ENCODE results near the gene RGS10. TPM values are rescaled to one million over a fixed set of nuclear protein-coding genes. Genes with fewer than 3 reads are reported as not detected.
"Not testable (repeated sequence)": the region's sequence is repeated elsewhere in the genome, so short reads cannot be mapped to it uniquely, and the experiment has no call there.

RGS10 gene
- total RNA-seq, 1 donor from 2014 or later = 4.8 TPM

DNA sequence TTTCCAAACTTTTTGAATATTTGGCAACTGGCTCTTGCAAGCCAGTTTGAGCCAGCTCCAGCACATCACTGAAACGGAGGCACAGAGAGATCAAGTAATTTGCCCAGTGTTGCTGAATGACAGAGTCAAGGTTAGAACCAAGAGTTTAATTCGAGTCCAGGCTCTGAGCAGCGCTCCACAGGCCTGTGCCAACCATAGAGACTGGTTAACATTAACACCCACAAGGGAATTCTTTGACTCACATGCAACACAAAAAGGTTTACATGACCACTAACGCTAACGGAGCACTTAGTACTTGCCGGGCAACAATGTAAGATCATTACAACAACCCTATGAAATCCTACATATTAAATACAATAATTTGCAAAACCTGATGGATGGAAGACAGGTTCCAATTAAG lies 1.5 kb downstream of the RGS10 start:
- ATAC-seq (ENCODE audit: poor library complexity) (no peak), DNase-seq (no peak)
- intact Hi-C loops (cut with DNase I) = no loop called here

DNA sequence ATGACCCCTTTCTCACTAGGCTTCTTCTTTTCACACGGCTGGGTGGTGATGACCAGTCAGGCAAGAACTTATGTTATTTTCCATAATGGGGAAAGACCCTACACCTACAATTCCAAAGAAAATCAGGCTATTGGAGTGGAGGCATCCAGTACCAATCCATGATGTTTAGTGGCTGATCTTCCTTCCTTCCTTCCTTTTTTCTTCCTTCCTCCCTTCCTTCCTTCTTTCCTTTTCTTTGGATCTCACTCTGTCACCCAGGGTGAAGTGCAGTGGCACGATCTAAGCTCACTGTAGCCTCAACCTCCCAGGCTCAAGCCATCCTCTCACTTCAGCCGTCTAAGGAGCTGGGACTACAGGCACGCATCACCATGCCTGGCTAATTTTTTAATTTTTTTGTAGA lies 2.5 kb downstream of the RGS10 start:
- DNase-seq (no peak), ATAC-seq (ENCODE audit: poor library complexity) (no peak)
- intact Hi-C loops (cut with DNase I) = no loop called here

DNA sequence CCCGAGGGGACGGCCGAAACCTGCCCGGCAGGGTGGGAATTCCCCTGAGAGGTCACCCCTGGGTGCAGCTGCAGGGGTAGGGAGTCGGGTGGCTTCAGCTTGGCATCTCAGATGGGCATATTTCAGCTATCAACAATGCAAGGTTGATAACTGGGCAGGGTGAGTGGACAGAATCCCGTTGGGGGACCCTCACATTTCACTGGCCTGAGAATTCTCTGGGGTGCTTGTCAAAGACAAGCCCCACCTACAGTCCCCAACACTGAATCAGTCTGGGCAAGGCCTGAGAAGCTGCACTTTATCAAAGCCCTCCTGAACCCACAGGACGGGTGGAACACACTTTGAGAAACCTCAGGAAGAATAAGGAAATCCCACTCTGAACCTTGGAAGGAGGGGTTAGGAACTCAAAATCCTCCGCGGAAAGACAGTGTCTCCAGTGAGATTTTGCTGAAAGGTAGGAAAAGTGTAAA lies 3.1 kb downstream of the RGS10 start:
- DNase-seq = no peak
- intact Hi-C loops (cut with DNase I) = no loop called here

DNA sequence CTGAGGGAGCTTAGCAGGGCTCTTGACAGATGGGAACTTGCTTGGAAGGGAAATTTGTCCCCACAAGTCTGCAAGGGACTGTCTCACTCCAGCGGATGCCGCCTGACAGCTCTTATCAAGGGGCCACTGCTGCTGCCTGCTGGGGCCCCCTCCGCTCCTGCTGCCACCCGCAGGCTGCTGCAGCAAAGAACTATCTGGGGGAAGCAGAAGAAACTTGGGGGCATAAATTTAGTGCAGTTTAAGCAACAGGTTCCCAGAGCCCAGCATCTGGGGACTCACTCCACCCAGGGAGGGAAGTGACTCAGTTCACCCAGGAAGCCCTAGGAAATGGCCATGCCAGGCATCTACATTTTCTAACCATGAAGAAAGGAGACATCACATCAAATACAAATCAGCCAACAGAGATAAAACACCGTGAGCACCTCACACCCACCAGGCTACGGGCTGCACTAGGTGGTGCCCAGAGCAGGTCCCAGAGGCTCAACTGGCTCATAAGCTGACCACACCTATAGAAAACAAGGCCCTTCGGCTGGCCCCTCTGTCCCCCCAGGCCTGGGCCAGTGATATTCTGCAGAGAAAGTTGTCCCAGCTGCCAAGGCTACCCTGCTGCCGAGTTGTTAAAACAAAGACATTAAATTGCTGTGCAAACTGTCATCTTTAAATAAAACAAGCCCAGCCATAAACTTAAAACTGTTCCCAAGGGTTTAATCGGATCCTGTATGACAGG lies 3.7 kb downstream of the RGS10 start:
- DNase-seq (no peak), ATAC-seq (ENCODE audit: poor library complexity) (no peak)
- intact Hi-C loops (cut with DNase I) = no loop called here

More for the DNA sequence above, 3.1 kb downstream of the RGS10 start:
- ATAC-seq (ENCODE audit: poor library complexity) = no peak

DNA sequence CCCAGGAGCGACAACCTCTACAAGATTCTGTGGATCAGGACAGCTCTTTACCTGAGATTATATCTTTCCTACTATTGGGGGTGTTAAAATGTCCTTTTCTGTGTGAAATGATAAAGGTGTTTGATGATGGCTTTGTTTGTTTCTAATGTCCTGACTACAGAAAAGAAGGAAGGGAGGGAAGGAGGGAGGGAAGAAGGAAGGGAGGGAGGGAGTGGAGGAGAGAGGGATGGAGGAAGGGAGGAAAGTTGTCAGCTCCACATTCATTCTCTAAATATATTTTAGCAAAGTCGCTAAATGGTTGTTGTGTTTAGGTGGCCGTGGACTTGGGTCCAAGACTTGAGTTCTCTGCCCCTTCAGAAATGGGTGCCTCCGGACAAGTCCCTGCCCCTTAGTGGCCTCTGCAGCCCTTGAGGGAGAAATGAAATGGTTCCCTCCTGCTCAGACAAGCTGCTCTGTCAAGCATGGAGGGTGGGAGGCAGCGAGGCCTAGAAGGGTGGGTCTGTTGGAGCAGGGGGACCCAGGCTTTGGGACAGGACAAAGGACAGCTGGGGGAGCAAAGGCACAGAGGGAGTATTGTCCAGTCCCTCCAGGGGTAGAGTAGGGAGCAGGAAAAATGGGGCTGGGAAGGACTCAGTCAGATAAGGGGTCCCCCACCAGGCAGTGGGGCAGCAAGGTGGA lies 4.4 kb downstream of the RGS10 start:
- ATAC-seq (ENCODE audit: poor library complexity) = no peak
- intact Hi-C loops (cut with DNase I) = no loop called here

DNA sequence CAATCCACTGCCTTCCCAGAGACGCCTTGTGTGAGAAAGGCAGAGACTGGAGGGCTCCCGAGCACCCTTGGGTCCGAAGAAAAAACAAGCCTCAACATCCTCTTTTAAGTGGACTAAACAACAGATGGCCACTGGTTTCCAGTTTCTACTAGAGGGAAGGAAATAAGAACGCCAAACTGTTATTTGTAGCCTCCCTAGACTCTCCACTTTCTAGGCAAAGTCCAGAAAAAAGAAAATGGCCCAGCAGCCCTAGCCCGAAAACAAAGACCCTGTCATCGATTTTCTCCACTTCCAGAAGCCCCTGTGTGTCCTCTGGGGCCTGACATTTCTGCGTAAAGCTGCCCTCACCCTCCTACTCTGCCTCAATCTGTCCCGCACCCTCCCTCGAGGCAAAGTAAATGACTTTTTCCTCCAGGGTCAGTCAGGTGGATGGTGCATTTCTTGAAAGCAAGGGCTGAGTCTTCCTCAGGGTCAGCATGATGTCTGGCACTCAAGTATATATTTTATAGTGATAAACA lies 6.0 kb downstream of the RGS10 start:
- intact Hi-C loops (cut with DNase I) = no loop called here
- DNase-seq (no peak), ATAC-seq (ENCODE audit: poor library complexity) (peak; percentile 19)

More for the DNA sequence above, 4.4 kb downstream of the RGS10 start:
- DNase-seq = no peak

DNA sequence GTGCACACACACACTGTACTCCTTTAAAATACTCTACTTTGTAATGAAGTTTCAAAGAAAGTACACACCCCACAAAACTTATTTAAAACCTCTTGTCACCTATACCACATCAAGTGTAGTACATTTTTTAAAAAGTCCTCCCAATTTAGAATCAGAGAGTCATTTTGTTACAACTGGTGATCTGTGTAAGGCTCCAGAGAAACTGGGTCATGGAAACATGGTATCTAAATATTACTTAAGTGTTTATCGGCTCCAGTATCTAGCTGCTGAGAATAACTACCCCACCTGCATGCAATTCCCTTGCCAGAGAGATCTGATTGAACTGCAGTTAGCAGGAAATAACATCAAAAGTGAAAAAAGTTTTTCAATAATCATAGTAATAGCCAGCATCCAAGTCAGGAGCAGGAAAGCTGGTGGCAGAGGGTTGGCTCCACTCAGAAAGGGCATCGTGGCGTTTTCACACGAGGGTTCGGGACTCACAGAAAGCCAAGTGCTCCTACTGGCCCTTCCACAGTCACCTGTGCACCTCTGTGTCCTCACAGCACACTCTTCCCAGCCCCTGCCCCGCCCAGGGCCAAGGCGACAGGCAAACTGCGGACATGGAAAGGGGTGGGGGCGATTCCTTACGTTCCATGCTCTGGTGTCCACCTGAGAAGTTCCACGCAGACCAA lies 6.5 kb downstream of the RGS10 start:
- DNase-seq (no peak), ATAC-seq (ENCODE audit: poor library complexity) (no peak)
- intact Hi-C loops (cut with DNase I) = no loop called here

DNA sequence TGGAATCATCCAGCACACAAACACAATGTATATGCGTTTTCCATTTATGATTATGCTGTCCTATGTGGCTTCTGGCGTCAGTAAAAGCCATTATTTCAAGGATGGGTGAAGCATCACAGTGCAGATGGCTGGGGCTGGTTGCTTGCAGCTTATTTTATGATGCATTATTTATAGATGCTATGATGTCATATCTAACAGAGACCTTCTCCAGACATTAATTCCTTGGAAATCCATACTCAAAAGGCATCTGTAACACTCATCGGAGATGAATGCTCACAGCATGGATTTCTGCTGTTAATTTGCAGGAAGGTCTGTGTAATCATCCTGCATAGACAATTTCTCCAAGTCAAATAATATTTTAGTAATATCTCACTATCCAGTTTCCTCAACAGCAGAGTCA lies 7.2 kb downstream of the RGS10 start:
- ATAC-seq (ENCODE audit: poor library complexity) (no peak), DNase-seq (no peak)
- intact Hi-C loops (cut with DNase I) = no loop called here

DNA sequence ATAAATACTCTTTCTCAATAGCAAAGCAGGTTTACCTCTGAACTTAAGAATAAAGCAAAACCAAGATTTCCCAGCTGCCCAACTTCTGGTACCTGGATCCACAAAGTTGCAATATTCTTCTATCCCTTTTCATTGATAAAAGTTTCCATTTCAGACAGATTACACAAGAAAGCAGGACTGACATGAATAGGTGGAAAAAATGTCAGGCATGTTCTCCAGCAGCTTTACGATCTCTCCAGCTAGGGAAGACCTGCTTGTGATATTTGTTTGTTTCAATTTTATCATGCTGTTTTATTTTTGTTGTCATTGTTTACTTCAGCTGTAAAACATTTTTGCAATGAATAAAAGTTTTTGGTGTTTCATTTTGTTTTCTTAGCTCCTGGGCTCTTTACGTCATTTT lies 9.0 kb downstream of the RGS10 start:
- intact Hi-C loops (cut with DNase I) = no loop called here
- DNase-seq (no peak), ATAC-seq (ENCODE audit: poor library complexity) (no peak)

DNA sequence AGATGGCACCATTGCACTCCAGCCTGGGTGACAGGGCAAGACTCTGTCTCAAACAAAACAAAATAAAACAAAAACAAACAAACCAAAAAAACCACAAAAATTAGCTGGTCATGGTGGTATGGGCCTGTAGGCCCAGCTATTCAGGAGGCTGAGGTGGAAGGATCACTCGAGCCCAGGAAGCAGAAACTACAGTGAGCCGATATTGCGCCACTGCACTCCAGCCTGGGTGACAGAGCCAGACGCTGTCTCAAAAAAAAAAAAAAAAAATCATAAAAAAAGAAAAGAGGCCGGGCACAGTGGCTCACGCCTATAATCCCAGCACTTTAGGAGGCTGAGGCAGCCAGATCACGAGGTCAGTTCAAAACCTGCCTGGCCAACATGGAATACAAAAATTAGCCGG lies 9.7 kb downstream of the RGS10 start:
- DNase-seq; intact Hi-C loops (cut with DNase I): not testable (repeated sequence)
- peak; percentile 54 for ATAC-seq (ENCODE audit: poor library complexity)

DNA sequence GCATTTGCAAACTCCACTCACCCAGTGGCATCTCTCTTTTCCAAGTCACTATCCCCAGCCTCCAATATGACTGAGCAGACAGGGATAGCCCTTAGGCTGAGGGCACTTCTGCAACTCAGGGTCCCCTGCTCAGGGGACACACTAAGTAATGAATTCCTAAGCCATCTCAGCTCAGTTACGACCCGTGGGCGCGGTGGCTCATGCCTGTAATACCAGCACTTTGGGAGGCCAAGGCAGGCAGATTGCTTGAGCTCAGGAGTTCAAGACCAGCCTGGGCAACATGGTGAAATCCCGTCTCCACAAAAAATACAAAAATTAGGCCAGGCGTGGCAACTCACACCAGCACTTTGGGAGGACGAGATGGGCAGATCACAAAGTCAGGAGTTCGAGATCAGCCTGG lies 10.3 kb downstream of the RGS10 start:
- intact Hi-C loops (cut with DNase I); DNase-seq; ATAC-seq (ENCODE audit: poor library complexity): not testable (repeated sequence)

DNA sequence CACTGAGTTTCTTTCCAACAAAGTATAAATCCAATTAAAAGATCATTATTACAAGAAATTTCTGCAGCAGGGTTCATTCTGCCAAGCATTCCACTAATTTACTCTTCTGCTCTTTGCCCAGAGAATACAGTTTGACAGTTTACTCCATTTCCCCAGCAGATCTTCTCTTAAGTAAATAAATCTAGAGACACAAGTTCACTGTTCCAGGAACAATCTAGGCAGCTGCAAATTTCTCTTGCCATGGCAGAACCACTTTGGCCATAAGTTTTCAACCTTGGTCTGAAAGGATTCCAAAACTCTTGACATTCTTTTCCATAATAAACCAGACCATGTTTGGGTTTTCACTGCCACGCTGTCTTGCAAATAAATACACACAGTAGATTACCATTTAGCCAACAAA lies 11.5 kb downstream of the RGS10 start:
- ATAC-seq (ENCODE audit: poor library complexity) (no peak), DNase-seq (no peak)
- intact Hi-C loops (cut with DNase I) = no loop called here

DNA sequence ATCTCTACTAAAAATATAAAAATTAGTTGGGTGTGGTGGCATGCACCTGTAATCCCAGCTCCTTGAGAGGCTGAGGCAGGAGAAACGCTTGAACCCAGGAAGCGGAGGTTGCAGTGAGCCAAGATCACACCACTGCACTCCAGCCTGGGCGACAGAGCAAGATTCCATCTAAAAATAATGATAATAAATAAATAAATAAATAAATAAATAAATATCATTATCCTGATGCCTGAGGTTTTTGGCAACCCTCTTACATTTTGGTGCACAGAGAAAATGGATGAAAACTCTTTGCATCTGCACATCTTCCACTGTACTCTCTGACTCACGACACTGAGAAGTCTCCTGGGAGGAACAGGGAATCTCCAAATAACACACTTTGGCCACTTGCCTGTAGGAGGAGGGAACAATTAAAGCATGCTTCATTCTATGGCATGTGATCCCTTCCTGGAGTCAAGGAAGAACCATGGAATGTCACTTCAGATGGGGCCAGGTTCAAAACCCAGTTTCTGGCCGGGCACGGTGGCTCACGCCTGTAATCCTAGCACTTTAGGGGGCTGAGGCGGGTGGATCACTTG lies 13.8 kb downstream of the RGS10 start:
- DNase-seq; intact Hi-C loops (cut with DNase I); ATAC-seq (ENCODE audit: poor library complexity): not testable (repeated sequence)

DNA sequence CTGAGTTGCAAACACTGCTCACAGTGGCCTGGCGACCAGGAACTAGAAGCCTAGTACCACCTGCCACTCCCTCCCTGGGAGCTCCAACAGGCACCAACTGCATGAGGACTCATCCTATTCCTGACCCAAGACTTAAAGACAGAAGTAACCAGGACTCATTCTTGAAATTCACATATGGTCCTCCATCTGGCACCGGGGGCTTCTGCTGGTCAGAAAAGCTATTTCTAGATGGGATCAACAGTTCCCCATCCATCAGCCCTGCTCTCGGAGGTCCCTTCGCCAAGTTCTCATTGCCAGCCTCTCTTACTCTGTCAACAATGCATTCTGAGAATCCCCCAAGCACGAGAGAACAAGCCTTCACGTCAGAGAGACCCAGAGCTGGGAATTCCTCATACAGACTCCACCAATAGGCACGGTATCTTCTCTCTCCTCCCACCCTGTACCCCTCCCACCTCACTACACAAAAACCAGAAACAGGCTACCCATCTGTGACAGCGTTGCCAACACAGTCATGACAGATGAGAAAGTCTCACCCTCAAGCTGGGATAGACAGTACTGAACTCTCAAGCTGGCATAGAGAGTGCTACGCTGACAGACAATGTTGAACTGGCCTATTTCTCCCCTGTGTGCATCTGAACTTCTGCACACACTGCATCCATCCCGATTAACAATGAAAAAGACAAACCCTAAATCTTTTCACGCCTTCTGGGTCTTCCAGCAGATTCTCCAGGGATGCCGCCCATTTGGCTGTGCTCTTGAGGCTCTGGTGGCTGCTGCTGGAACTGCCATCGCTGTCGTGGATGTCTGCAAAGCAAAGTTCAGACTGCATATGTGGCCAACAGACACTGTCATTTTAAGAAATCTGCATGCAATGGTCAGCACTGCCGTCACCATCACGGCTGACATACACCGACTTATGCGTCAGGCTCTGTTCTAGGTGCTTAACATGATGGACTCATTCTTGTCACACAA lies 15.6 kb downstream of the RGS10 start:
- intact Hi-C loops (cut with DNase I) = no loop called here
- DNase-seq (no peak), ATAC-seq (ENCODE audit: poor library complexity) (no peak)

DNA sequence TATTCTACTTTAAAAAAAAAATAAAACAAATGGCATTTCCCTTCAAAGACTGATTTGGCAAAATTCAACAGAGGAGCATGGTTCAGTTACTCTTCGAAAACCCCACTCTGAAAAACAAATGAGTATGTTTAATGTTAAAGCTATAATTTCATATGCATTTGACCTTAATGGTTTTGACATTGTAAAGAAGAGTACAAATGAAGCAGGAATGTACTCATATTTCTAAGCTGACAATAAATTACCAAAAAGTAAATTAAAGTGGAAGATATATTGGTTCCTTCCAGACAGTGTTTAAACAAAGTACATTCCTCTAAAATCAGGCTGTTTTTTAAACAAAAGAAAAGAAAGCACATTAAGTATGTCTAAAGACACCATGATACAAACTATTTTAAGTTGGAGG lies 16.4 kb downstream of the RGS10 start:
- ATAC-seq (ENCODE audit: poor library complexity) = no peak
- DNase-seq = no peak
- intact Hi-C loops (cut with DNase I) = no loop called here

DNA sequence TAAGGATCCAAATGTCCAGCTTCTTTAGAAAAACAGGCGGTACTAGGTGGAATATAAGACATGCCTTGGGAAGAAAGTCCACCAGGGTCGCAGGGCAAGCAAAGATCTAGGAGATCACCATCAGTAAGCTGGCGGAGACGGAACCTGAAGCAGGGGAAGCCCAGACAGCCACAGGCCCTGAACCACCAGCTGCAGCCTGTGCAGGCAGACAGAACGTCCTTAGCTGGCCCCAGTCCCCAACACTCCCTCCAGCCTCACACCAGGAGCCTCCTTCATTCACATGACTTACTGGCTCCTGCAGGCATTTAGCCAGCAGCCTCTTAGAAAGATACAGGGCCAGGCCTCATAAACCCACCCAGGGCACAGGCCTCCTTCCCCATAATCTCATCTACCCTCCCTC lies 17.4 kb downstream of the RGS10 start:
- DNase-seq (no peak), ATAC-seq (ENCODE audit: poor library complexity) (no peak)
- intact Hi-C loops (cut with DNase I) = no loop called here

DNA sequence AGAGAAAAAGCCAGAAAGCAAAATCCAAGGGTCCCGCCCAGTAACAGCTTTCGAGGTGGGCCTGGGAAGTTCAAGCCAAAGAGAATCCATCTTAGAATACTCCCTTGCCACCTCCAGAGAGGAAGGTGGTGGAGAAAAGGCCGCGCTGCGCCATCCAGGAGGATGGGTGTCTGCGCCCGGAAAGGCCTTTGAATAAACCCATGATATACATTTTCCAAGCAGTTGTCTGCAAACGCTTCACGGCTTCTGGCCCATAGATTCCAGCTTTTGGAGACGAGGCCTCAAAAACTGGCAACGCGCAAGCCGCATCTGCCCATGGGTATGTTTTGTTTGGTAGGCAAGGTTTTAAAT lies 17.8 kb downstream of the RGS10 start:
- DNase-seq (no peak), ATAC-seq (ENCODE audit: poor library complexity) (no peak)
- intact Hi-C loops (cut with DNase I) = no loop called here
